ENCODE data around the gene SLC25A3. TPM values are rescaled to one million over a fixed set of nuclear protein-coding genes. Genes with fewer than 3 reads are reported as not detected.
"Not testable (repeated sequence)": the region's sequence is repeated elsewhere in the genome, so short reads cannot be mapped to it uniquely, and the experiment has no call there.

SLC25A3 gene
- 100 to 1,000 TPM; 617 to 741 (median 658) TPM for total RNA-seq
- long read RNA-seq, donor 1, full-length matches to known transcripts: 467 of 497 reads
- long read RNA-seq, donor 1, partial matches to known transcripts: 10 of 497 reads
- long read RNA-seq, donor 1, other reads (novel, unspliced or antisense): 20 of 497 reads
- long read RNA-seq, donor 2, full-length matches to known transcripts: 1,004 of 1,050 reads
- long read RNA-seq, donor 2, partial matches to known transcripts: 22 of 1,050 reads
- long read RNA-seq, donor 2, other reads (novel, unspliced or antisense): 24 of 1,050 reads

DNA sequence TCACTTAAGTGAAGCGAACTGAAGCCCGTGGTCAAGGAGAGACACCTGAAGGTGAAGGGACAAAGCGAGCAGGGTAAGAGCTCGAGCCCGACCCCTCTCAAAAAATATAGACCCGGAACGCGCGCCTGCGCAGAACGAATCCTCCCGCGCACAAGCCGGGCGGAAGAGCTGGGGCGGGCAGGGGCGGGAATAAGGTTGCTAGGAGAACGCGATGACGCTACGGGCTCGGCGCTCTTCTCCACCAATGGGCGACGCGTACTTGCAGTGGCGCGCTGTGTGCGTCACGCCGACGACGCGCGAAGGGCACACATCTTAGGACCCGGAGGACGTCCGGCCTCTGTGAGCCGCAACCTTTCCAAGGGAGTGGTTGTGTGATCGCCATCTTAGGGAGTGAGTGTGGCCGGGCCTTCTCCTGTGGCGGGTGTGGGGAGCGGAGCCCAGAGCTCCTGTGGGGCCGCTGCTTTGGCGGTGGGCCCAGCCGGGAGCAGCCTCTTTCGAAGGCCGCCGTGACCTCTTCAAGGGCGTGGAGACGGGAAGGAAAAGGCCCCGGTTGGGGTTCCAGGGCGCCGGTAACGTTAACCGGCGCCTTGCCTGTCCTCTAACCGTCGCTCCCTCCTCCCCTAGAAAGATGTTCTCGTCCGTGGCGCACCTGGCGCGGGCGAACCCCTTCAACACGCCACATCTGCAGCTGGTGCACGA is at the start of gene SLC25A3:
Gene SLC25A3, plus strand, starts transcription at position 336 of the 699 bp plus-strand sequence. Its CDS starts 293 bp downstream, at position 629.
- TF ChIP-seq, protein P1, sequence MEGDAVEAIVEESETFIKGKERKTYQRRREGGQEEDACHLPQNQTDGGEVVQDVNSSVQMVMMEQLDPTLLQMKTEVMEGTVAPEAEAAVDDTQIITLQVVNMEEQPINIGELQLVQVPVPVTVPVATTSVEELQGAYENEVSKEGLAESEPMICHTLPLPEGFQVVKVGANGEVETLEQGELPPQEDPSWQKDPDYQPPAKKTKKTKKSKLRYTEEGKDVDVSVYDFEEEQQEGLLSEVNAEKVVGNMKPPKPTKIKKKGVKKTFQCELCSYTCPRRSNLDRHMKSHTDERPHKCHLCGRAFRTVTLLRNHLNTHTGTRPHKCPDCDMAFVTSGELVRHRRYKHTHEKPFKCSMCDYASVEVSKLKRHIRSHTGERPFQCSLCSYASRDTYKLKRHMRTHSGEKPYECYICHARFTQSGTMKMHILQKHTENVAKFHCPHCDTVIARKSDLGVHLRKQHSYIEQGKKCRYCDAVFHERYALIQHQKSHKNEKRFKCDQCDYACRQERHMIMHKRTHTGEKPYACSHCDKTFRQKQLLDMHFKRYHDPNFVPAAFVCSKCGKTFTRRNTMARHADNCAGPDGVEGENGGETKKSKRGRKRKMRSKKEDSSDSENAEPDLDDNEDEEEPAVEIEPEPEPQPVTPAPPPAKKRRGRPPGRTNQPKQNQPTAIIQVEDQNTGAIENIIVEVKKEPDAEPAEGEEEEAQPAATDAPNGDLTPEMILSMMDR (IDR thresholded peaks at IDR 0.05): no peak
- peak; percentile 96 to 98 (median 97) for DNase-seq
- Histone ChIP-seq H3K36me3 (ENCODE audit: low read depth) (no peaks in the 10 kb centered on the region), H3K4me3 (peak within 1 kb of the TSS; percentile 95), H3K4me1 (ENCODE audit: low read depth) (peaks cover 5% of the 10 kb centered on the region), H3K9me3 (no peaks in the 10 kb centered on the region)
- peak; percentile 98 for ATAC-seq
- intact Hi-C loops (cut with DNase I, micrococcal nuclease): loop anchor here in 1 of 2 donors (10.0 kb wide), 1 partner anchor 51 kb away; the partner anchor contains the start of genes APAF1 and IKBIP

DNA sequence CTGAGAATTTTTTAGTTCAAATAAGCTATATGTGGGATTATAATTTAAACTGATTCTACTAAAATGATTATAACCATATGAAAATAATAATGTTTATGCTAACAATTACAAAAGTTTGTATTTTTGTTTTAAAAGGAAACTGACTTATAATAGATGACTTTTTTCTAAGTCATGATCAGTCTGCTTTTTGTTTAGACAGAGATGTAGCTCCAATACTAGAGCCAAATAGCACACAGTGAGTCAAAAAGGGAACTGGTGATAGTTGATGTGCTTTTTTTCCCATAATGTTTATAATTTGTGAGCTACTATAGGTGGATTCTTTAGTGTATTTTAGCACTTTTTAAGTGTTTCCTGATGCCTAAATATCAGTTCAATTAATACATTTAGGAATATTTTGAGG is 49.8 kb upstream of the SLC25A3 start:
- Histone ChIP-seq H3K9me3 (no peaks in the 10 kb centered on the region), H3K4me3 (no peak overlapping the region), H3K36me3 (ENCODE audit: low read depth) (no peaks in the 10 kb centered on the region), H3K4me1 (ENCODE audit: low read depth) (no peaks in the 10 kb centered on the region)
- DNase-seq: no peak
- no peak for ATAC-seq
- intact Hi-C loops (cut with DNase I, micrococcal nuclease): no loop called here
- TF ChIP-seq, protein P1 (IDR thresholded peaks at IDR 0.05): no peak

DNA sequence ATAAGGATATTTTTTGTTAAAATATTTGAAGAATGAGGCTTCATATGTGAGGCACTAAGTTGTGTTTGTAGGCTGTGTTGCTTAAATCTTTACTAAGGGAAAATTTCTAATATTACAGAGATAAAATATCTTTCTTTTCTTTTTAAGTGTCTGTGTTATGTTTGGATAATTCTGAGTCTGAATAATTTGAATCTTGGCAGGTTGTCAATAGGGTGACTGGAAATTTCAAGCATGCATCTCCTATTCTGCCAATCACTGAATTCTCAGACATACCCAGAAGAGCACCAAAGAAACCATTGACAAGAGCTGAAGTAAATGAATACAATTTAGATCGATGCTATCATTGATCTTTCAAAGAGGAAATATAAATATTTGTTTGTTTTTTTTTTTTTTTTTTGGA is 48.7 kb upstream of the SLC25A3 start:
- H3K9me3 ChIP-seq: no peaks in the 10 kb centered on the region
- TF ChIP-seq, protein P1 (IDR thresholded peaks at IDR 0.05): no peak
- H3K4me3 ChIP-seq: no peak overlapping the region
- DNase-seq (no peak), ATAC-seq (no peak)
- no peaks in the 10 kb centered on the region for H3K4me1 ChIP-seq (ENCODE audit: low read depth)
- H3K36me3 ChIP-seq (ENCODE audit: low read depth): no peaks in the 10 kb centered on the region
- intact Hi-C loops (cut with DNase I, micrococcal nuclease): no loop called here

- no peak overlapping the region for H3K4me3 ChIP-seq
- DNase-seq (no peak), ATAC-seq (no peak)
- no peaks in the 10 kb centered on the region for H3K4me1 ChIP-seq (ENCODE audit: low read depth)
- H3K36me3 ChIP-seq (ENCODE audit: low read depth): no peaks in the 10 kb centered on the region
- H3K9me3 ChIP-seq: no peaks in the 10 kb centered on the region
- intact Hi-C loops (cut with DNase I, micrococcal nuclease): no loop called here
- TF ChIP-seq, protein P1 (IDR thresholded peaks at IDR 0.05): no peak
Measured at GRCh38 chr12:98549371-98550110, 43.9 kb upstream of the SLC25A3 start.

GRCh38 chr12:98551787-98552186 is 41.7 kb upstream of the SLC25A3 start:
- Histone ChIP-seq H3K36me3 (ENCODE audit: low read depth) (no peaks in the 10 kb centered on the region), H3K9me3 (no peaks in the 10 kb centered on the region), H3K4me3 (no peak overlapping the region), H3K4me1 (ENCODE audit: low read depth) (no peaks in the 10 kb centered on the region)
- TF ChIP-seq, protein P1 (IDR thresholded peaks at IDR 0.05): no peak
- DNase-seq (no peak), ATAC-seq (no peak)
- intact Hi-C loops (cut with DNase I, micrococcal nuclease): no loop called here

GRCh38 chr12:98558097-98558496 is 35.4 kb upstream of the SLC25A3 start:
- H3K4me1 ChIP-seq (ENCODE audit: low read depth); intact Hi-C loops (cut with DNase I, micrococcal nuclease); DNase-seq; H3K36me3 ChIP-seq (ENCODE audit: low read depth); ATAC-seq; H3K9me3 ChIP-seq; H3K4me3 ChIP-seq: not testable (repeated sequence)
